Esophagus squamous epithelium (tissue), 4 donors: Measurements from ENCODE around the gene TNFRSF4.

Source experiments
- CTCF ChIP-seq, 6 experiments: fragments of 450-650 bp in 4 of 6; fragments of 200-600 bp in 2 of 6; sonication (generic) in 2 of 6; IDR thresholded peaks; one replicate each; pipeline ENCODE4 v1.5.1; 2016 to 2019; ENCODE audit warnings: antibody characterized with exemption in 6 of 6, mild to moderate bottlenecking in 4 of 6, moderate library complexity in 4 of 6
- POLR2A ChIP-seq, 4 donors: fragments of 450-650 bp; IDR thresholded peaks; one replicate each; pipeline ENCODE4 v1.6.1; 2017; ENCODE audit warnings: antibody characterized with exemption in 4 of 4, mild to moderate bottlenecking in 4 of 4, moderate library complexity in 3 of 4

GRCh38 chr1:1225238-1225845 lies 11.4 kb upstream of the TNFRSF4 start:
- TF ChIP-seq CTCF (IDR thresholded peaks at IDR 0.05) (no peak), POLR2A (IDR thresholded peaks at IDR 0.05) (no peak)
